ENCODE measurements around the gene BCLAF1.

DNA sequence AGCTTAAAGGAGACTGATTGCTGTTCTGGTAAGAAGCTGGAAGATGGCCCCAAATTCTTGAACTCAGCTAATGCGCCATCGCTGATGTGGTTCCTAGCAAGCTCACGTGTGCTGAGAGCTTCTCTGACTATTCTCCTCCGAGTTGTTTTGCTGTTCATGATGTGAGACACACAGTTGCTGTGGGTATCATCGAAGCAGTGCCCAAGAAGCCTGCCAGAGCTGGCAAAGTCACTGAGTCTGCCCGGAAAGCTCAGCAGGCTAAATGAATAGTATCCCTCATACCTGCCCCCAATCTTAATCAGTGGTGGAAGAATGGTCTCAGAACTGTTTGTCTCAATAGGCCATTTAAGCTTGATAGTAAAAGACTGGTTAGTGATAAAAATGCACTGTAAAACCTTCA lies 28.3 kb upstream of the BCLAF1 start:
- TF ChIP-seq, protein P1, sequence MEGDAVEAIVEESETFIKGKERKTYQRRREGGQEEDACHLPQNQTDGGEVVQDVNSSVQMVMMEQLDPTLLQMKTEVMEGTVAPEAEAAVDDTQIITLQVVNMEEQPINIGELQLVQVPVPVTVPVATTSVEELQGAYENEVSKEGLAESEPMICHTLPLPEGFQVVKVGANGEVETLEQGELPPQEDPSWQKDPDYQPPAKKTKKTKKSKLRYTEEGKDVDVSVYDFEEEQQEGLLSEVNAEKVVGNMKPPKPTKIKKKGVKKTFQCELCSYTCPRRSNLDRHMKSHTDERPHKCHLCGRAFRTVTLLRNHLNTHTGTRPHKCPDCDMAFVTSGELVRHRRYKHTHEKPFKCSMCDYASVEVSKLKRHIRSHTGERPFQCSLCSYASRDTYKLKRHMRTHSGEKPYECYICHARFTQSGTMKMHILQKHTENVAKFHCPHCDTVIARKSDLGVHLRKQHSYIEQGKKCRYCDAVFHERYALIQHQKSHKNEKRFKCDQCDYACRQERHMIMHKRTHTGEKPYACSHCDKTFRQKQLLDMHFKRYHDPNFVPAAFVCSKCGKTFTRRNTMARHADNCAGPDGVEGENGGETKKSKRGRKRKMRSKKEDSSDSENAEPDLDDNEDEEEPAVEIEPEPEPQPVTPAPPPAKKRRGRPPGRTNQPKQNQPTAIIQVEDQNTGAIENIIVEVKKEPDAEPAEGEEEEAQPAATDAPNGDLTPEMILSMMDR (IDR thresholded peaks at IDR 0.05): no peak
- no peak for TF ChIP-seq ZFX (IDR thresholded peaks at IDR 0.05; ENCODE audit: borderline replicate concordance)

Measured in 22Rv1 (cell line).